Measurements from ENCODE around the gene CDK6. TPM values are rescaled to one million over a fixed set of nuclear protein-coding genes. Genes with fewer than 3 reads are reported as not detected.

The CDK6 gene
- total RNA-seq, 2 experiments from 2014 or later: 229 to 236 TPM

DNA sequence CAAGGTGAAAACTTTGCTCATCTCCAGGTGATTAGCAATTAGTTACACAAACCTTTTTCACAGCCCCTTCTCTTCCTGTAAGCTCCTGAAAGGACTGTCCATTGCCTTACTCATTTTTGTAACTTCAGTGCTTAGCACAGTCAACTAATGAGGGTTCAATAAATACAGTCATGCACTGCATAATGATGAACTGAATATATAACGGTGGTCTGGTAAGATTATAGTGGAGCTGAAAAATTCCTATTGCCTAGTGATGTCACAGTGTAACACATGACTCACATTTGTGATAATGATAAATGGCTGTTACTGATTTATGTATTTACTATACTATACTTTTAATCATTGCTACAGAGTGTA, 233.3 kb downstream of the CDK6 start:
- CTCF ChIA-PET: interaction anchor here (1.8 to 2.1 kb wide), 2 partner anchors 10 to 13 kb away, joined by 5 to 6 read pairs; partner anchors contain the start of gene FAM133B
- POLR2A ChIA-PET: interaction anchor here (0.6 to 0.7 kb wide), 2 partner anchors 38 to 220 kb away, joined by 3 to 4 read pairs; no protein-coding TSS in a partner anchor

GRCh38 chr7:92602352-92603088, 233.9 kb downstream of the CDK6 start:
- CTCF ChIA-PET: interaction anchor here (1.4 to 2.1 kb wide), 3 partner anchors 10 to 18 kb away, joined by 3 to 6 read pairs (median 5); partner anchors contain the start of gene FAM133B
- POLR2A ChIA-PET: interaction anchor here (0.7 kb wide), 1 partner anchor 38 kb away, joined by 3 read pairs; no protein-coding TSS in a partner anchor

- ChIA-PET POLR2A (no interaction called here), CTCF (interaction anchor here (1.0 to 1.4 kb wide), 4 partner anchors 8 to 235 kb away, joined by 3 read pairs; partner anchors contain the start of genes FAM133B, PEX1 and RBM48)
Observed at GRCh38 chr7:92598310-92598981, 237.9 kb downstream of the CDK6 start.

- CTCF ChIA-PET: interaction anchor here (0.7 kb wide), 1 partner anchor 445 kb away, joined by 5 read pairs; no protein-coding TSS in a partner anchor
- POLR2A ChIA-PET: no interaction called here
Observed at GRCh38 chr7:92595281-92595680, 241.1 kb downstream of the CDK6 start.

- ChIA-PET POLR2A (no interaction called here), CTCF (interaction anchor here (0.9 kb wide), 1 partner anchor 12 kb away, joined by 3 read pairs; no protein-coding TSS in a partner anchor)
Observed at GRCh38 chr7:92594746-92595145, 241.6 kb downstream of the CDK6 start.

DNA sequence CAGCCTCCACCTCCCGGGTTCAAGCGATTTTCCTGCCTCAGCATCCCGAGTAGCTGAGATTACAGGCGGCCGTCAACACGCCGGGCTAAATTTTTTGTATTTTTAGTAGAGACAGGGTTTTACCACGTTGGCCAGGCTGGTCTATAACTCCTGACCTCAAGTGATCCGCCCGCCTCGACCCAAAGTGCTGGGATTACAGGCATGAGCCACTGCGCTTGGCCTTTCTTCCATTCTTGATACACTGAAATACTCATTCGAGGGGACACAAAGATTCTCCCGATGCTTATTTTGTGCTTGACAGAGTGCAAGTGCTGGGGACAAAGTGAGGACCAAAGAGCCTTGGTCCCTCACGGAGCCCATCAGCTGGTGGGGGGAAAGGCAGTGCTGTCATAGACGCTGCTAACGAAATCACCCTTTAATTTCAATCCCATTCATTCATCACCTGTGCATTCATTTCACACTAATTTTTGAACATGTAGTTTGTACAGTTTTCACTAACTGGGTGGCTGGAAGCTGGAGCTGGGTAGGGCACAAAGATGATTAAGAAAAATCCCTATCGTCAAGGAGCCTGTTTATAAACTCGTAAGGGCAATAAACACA, 245.6 kb downstream of the CDK6 start:
- POLR2A ChIA-PET: interaction anchor here (0.6 to 1.5 kb wide), 4 partner anchors 13 to 606 kb away, joined by 5 to 7 read pairs (median 6); partner anchors contain the start of genes PEX1 and RBM48
- CTCF ChIA-PET: interaction anchor here (0.7 to 2.2 kb wide), 3 partner anchors 8 to 21 kb away, joined by 3 to 6 read pairs (median 6); no protein-coding TSS in a partner anchor

DNA sequence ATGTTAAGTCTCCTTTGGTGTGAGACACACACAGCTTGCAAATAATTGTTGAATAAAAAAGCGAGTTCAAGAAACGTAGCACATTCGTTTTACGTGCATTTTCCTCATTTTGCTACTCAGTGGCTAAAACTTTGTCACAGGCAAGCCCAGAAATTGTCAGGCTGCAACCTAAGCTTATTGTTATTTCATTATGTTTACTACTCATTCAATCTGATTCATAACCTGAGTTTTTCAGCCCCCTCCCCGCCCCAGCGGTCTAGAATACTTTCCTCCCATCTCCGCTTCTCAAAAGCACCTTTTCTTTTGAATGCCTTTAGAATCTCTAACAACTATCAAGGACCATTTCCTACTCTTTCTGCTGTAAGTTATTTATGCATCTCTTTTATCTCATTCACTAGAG, 247.3 kb downstream of the CDK6 start:
- ChIA-PET POLR2A (no interaction called here), CTCF (interaction anchor here (1.7 kb wide), 1 partner anchor 18 kb away, joined by 3 read pairs; no protein-coding TSS in a partner anchor)

DNA sequence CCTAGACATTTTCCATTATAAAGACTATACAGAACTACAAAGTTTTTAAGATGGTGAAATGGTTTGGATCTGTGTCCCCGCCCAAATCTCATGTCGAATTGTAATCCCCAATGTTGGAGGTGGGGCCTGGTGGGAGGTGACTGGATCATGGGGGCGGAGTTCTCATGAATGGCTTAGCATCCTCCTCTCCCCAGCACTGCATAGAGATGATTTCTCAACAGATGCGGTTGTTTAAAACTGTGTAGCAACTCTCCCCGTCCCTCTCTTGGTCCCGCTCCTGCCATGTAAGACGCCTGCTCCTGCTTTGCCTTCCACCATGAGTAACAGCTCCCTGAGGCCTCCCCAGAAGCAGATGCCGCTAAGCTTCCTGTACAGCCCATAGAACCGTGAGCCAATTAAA, 247.8 kb downstream of the CDK6 start:
- CTCF ChIA-PET: no interaction called here

GRCh38 chr7:92586841-92587240, 249.5 kb downstream of the CDK6 start:
- POLR2A ChIA-PET: no interaction called here
- CTCF ChIA-PET: no interaction called here

More for the DNA sequence above, 247.8 kb downstream of the CDK6 start:
- POLR2A ChIA-PET: no interaction called here

- CTCF ChIA-PET: no interaction called here
- POLR2A ChIA-PET: no interaction called here
Observed at GRCh38 chr7:92586403-92586802, 250.0 kb downstream of the CDK6 start.

- CTCF ChIA-PET: no interaction called here
- POLR2A ChIA-PET: no interaction called here
Observed at GRCh38 chr7:92584953-92585352, 251.4 kb downstream of the CDK6 start.

DNA sequence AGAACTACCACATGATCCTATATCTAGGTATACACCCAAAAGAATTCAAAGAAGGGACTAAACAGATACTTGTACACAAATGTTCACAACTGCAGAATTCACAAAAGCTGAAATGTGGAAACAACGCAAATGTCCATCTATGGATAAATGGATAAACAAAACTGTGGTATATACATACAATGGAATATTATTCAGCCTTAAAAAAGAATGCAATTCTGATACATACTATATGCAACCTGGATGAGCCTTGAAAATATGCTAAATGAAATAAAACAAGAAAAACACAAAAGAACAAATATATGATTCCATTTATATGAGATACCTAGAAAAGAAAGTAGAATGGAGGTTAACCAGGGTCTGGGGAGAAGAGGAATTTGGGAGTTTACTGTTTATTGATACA, 253.4 kb downstream of the CDK6 start:
- ChIA-PET POLR2A (interaction anchor here (0.7 kb wide), 1 partner anchor 141 kb away, joined by 3 read pairs; no protein-coding TSS in a partner anchor), CTCF (no interaction called here)

GRCh38 chr7:92576296-92576695, 260.1 kb downstream of the CDK6 start:
- ChIA-PET POLR2A (no interaction called here), CTCF (no interaction called here)

DNA sequence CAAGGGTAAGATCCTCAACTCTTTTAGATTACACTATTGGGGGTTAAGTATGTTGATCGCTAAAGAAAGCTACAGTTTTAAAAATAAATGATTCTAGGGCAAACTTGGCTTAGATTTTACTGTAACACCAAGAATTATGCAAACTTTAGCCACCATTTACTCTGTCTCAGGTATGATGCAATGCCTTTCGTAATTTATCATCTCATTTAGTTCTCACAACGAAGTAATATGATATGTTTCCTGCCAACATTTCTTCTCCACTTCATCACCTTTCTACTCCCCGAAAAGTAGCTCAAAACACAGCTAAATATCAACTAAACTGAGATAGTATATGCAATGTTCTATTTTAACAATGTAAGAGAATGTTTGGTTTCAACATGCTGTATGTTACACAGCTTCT, 267.2 kb downstream of the CDK6 start:
- POLR2A ChIA-PET: interaction anchor here (0.5 kb wide), 1 partner anchor 10 kb away, joined by 4 read pairs; no protein-coding TSS in a partner anchor
- CTCF ChIA-PET: interaction anchor here (1.0 kb wide), 1 partner anchor 23 kb away, joined by 3 read pairs; no protein-coding TSS in a partner anchor

- ChIA-PET POLR2A (no interaction called here), CTCF (interaction anchor here (1.3 kb wide), 1 partner anchor 13 kb away, joined by 3 read pairs; no protein-coding TSS in a partner anchor)
Observed at GRCh38 chr7:92567460-92567859, 268.9 kb downstream of the CDK6 start.

GRCh38 chr7:92563345-92563744, 273.0 kb downstream of the CDK6 start:
- ChIA-PET POLR2A (no interaction called here), CTCF (no interaction called here)

DNA sequence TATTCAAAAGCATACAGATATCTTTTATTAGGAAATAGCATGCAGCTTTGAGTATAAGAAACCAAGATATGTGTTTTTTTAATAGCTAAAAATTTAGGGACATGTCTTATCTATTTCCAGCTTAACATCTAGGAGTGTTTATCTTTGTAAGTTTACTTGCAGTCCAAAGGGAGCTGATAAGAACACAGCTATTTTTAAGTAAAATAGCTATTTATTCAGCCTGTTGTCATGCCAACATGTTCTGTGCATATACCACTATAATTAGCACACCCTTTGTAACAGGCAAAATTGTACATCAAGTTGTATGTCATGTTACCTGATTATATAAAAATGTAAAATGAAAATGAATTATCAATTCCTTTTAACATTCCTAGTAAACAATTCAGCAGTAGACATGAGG, 275.8 kb downstream of the CDK6 start:
- POLR2A ChIA-PET: no interaction called here
- CTCF ChIA-PET: no interaction called here

DNA sequence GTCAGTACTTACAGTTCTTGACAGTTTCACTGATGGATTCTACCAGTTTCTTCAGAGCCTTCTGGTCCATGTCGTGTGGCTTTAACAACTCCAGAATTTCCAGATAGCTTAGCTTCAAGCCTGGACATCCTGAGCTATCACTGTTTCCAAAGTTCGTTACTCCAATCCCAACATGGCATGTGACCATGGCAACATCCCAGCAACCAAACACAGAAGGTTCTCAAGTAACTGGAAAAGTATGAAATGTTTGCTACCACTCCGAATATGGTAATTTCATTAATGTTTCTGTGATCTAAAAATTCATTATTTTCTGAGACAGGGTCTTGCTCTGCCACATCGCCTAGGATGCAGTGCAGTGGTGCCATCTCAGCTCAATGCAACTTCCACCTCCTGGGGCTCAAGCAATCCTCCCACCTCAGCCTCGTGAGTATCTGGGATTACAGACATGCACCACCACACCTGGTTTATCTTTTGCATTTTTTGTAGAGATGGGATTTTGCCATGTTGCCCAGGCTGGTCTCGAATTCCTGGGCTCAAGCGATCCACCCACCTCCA, 278.5 kb downstream of the CDK6 start:
- ChIA-PET POLR2A (no interaction called here), CTCF (no interaction called here)

DNA sequence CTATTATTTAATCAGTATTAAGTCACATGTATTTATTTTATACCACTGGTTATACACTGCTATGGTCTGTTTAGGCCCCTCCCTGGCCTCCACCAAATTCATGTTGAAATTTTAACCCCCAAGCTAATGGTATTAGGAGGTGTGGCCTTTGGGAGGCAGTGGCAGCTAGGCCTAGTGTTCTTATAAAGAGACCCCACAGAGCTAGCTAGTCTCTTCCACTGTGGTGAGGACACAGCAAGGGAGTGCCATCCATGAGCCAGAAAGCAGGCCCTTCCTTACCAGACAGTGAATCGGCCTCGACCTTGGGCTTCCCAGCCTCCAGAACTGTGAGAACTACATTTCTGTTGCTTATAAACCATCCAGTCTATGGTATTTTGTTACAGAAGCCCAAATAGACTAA, 279.1 kb downstream of the CDK6 start:
- ChIA-PET POLR2A (no interaction called here), CTCF (no interaction called here)

All from activated CD8-positive, alpha-beta memory T cell treated with anti-CD3 and anti-CD28 coated beads for 36 hours (primary cell).